Cardiac fibroblast (primary cell): ENCODE measurements around the gene NALCN.

Source experiments
- DNase-seq, 2 donors: peaks; one replicate each; pipeline versions ENCODE4 v3.0.0 to v3.0.0-alpha.2; 2010; ENCODE audit warnings: low read depth in 2 of 2
- H3K4me3 ChIP-seq, 2 donors: replicated peaks in 1 of 2; 1 replicate in 1 of 2; 2 replicates in 1 of 2; pipeline ENCODE4 v1.5.1; 2011; ENCODE audit warnings: low read depth in 2 of 2, low read length in 2 of 2, mild to moderate bottlenecking in 2 of 2, moderate library complexity in 1 of 2
- TF ChIP-seq, protein P1 (sequence below): IDR thresholded peaks from one replicate; pipeline ENCODE4 v1.5.1; 2011; ENCODE audit warnings: low read depth, mild to moderate bottlenecking, low read length, inconsistent platforms

The NALCN gene

DNA sequence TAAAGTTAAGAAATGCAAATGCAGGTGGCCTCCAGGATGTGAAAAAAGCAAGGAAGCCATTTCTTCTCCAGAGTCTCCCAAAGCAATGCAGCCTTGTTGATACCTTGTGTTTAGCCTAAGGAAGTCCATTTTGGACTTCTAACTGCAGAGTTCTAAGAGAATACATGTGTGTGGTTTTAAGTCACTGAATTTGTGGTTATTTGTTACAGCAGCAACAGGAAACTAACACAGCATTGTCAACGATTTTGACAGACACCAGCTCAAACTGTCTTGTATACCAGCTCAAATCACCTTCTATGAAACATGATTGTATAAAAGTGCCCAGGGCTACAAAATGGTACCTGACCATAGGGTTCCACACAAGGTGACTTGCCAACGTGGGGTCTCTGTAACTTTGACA lies 151.4 kb downstream of the NALCN start:
- no peak overlapping the region for H3K4me3 ChIP-seq
- DNase-seq = no peak
- TF ChIP-seq, protein P1, sequence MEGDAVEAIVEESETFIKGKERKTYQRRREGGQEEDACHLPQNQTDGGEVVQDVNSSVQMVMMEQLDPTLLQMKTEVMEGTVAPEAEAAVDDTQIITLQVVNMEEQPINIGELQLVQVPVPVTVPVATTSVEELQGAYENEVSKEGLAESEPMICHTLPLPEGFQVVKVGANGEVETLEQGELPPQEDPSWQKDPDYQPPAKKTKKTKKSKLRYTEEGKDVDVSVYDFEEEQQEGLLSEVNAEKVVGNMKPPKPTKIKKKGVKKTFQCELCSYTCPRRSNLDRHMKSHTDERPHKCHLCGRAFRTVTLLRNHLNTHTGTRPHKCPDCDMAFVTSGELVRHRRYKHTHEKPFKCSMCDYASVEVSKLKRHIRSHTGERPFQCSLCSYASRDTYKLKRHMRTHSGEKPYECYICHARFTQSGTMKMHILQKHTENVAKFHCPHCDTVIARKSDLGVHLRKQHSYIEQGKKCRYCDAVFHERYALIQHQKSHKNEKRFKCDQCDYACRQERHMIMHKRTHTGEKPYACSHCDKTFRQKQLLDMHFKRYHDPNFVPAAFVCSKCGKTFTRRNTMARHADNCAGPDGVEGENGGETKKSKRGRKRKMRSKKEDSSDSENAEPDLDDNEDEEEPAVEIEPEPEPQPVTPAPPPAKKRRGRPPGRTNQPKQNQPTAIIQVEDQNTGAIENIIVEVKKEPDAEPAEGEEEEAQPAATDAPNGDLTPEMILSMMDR = no peak

DNA sequence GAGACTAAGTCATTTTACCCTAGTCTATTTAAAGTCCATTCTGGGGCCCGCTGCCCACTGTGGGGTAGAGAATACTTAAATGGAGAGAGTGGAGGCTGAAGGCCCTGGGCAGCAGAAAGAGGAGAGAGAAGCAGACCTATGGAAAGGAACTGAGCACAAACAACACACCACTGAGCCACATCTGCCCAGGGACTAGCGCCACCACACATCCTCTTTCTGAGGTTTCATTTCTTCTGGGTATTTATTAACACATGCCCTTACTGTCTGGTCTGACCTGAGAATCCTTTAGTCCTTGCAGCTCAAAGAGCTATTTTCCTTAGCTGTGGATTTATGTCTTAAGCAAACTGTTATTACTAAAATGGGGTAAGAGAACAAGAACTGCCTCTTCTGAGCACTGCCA lies 154.0 kb downstream of the NALCN start:
- H3K4me3 ChIP-seq = no peak overlapping the region
- DNase-seq = no peak
- TF ChIP-seq, protein P1 = no peak

DNA sequence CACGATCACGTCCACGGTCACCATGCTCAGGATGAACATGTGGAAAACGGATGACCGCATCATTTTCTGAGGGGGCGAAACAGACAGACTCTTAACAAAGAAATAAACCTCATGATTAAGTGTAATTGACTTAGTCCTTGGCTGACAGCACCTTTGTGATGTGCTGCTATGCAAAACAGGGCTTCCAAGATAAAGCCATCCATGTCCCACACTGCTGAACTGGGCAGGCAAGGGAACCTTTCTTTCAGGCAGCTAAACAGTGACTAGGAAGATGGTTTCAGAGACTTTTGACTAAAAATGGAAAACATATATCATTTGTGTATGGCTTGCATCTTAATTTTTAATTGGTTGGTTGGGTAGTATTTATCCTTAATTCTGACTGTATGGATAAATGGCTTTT lies 157.8 kb downstream of the NALCN start:
- no peak for DNase-seq
- no peak overlapping the region for H3K4me3 ChIP-seq
- TF ChIP-seq, protein P1 = no peak

DNA sequence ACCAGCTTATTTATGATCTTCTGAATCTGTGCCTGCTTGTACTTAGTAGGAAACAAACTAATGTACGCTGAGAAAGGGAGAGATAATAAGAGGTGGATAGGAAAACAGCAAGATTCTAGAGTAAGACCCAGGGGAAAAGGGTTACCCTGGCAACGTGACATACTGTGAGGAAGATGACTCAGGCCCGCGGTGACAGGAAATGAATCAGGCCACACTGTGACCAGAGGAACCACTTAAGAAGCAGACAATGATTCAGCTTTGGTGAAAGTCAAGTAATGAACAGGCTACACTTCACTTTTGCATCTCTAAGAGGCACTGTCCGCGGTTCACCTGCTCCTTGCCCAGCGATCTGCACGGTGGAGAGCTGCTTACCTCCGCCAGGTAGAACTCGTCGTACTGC lies 158.2 kb downstream of the NALCN start:
- DNase-seq = peak; percentile 36 to 98
- no peak overlapping the region for H3K4me3 ChIP-seq
- TF ChIP-seq, protein P1 = no peak

DNA sequence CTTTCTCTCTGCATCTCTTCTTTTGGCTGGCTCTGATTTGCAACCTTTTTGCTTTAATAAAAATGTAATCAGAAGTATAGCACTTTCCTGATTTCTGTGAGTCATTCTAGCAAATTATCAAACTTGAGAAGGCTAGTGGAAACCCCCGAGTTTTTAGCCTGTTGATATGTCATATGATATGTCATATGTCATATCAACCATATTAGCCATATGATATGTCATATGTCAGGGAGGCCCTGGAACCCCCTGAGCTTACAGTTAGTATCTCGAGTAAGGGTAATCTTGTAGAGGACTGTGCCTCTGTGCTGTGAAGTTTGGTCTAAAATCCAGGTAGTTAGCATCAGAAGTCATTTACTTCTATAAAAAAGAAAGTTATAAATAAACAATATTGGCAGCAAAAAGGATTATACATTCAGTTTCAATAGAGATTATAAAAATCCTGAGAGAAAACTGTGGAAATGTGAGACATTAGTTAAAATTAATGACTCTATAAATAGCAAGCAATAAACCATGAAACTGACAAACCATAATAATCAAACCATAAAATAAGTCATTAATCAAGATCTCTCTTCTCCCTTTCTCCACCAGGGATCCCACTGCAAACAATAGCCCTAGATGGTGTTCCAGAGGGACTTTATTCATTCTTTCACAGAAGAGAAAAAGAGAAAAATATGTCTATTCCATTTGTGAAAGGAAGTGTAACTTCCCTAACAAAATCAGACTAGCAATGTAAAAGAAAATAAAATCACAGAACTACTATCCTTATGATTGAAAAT lies 167.4 kb downstream of the NALCN start:
- TF ChIP-seq, protein P1 = no peak
- no peak for DNase-seq
- no peak overlapping the region for H3K4me3 ChIP-seq

DNA sequence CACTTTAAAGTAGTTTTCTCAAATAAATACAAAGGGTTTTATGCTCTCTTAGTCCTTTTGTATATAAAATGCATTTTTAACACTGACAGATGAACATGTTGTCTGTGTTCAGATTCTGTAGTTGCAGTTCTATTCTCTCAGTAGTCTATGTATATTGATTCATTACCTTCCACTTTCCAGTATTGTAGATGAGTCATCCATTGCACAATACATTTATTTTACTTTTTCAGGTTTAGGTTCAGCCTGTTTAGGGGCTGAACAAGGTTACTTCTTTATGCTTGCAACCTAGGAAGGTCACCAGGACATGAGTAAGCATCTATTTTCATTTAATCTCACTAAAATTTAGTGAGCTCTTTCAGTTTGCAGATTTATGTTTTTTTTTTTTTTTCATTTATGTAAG lies 173.6 kb downstream of the NALCN start:
- peak in 1 of 2 donors; percentile 17 for DNase-seq
- no peak overlapping the region for H3K4me3 ChIP-seq

More for the DNA sequence above, 173.6 kb downstream of the NALCN start:
- TF ChIP-seq, protein P1 = no peak
